ENCODE measurements around the gene TMUB1. TPM values are rescaled to one million over a fixed set of nuclear protein-coding genes. Genes with fewer than 3 reads are reported as not detected.

Gene TMUB1
- total RNA-seq, 1 experiment from 2014 or later, result 45.4 TPM

DNA sequence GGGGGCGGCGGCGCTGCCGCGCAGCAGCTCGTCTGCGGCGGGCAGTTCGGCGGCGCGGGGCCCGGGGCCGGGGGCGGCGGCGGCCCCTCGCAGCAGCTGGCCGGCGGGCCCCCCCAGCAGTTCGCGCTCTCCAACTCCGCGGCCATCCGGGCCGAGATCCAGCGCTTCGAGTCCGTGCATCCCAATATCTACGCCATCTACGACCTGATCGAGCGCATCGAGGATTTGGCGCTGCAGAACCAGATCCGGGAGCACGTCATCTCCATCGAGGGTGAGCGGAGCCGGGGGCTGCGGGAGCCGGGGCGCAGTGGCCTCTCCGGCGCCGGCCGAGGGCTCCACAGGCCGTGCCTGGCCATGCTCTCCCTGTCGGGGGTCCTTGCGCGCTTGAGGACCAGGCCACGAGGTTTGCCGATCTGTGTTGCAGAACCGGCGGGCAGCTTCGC lies 3.5 kb upstream of the TMUB1 start:
- no peak for DNase-seq
- no peak overlapping the region for H3K23ac ChIP-seq (ENCODE audit: insufficient read length, low read depth, low read length)
- peak overlapping the region; percentile 29 for H3K9ac ChIP-seq (ENCODE audit: extremely low read depth, insufficient read length, low read length)
- no peak overlapping the region for H4K5ac ChIP-seq (ENCODE audit: insufficient read length, low read depth, low read length)
- no peak overlapping the region for H2BK15ac ChIP-seq (ENCODE audit: low read depth, low read length)
- H3K27me3 ChIP-seq (ENCODE audit: insufficient read depth, low read length), result no peaks in the 10 kb centered on the region; the same call in 1 of the 2 replicates
- peak overlapping the region in 1 of 3 experiments; percentile 90; a peak in 1 of 7 replicates for H3K27ac Mint-ChIP-seq
- no peak overlapping the region for H3K27ac ChIP-seq (ENCODE audit: insufficient read length, low read depth, low read length)
- H2BK12ac ChIP-seq (ENCODE audit: insufficient read length, low read depth, low read length), result no peak overlapping the region
- H2BK120ac ChIP-seq (ENCODE audit: low read depth, low read length, poor library complexity, severe bottlenecking), result no peak overlapping the region
- peak overlapping the region; percentile 84 to 93 for H3K4me3 Mint-ChIP-seq
- no peak overlapping the region for H3T11ph ChIP-seq (ENCODE audit: low read length)
- no peak overlapping the region for H2AK5ac ChIP-seq (ENCODE audit: insufficient read length, low read length)
- peak overlapping the region; percentile 47 for H3K4me2 ChIP-seq (ENCODE audit: insufficient read depth, insufficient read length, low read length)
- peaks cover 20% of the 10 kb centered on the region for H3K23me2 ChIP-seq (ENCODE audit: insufficient read length, low read depth, low read length, poor library complexity, severe bottlenecking)
- no peak overlapping the region for H3K56ac ChIP-seq (ENCODE audit: insufficient read length, low read depth, low read length)
- H4K20me1 ChIP-seq (ENCODE audit: control insufficient read depth, insufficient read depth, insufficient read length), result no peaks in the 10 kb centered on the region
- H3K18ac ChIP-seq (ENCODE audit: insufficient read length, low read depth, low read length), result no peak overlapping the region
- no peak overlapping the region for H2BK5ac ChIP-seq (ENCODE audit: insufficient read length, low read length)
- H2AFZ ChIP-seq (ENCODE audit: low read length), result no peak overlapping the region
- H3K9me3 Mint-ChIP-seq, result no peaks in the 10 kb centered on the region; a peak in 1 of 5 replicates
- H4K91ac ChIP-seq (ENCODE audit: insufficient read length, low read depth, low read length), result no peak overlapping the region
- peaks cover 4% of the 10 kb centered on the region for H3K79me1 ChIP-seq (ENCODE audit: insufficient read depth, low read depth, low read length, poor library complexity, severe bottlenecking)
- H3K4me1 ChIP-seq (ENCODE audit: insufficient read depth, low read length), result peaks cover 2% of the 10 kb centered on the region; the same call in 1 of the 2 replicates
- peak overlapping the region; percentile 78 for H3K14ac ChIP-seq (ENCODE audit: insufficient read depth, low read length)
- peaks cover 15% of the 10 kb centered on the region for H3K27me3 Mint-ChIP-seq (ENCODE audit: low read depth)
- H3K36me3 Mint-ChIP-seq (ENCODE audit: insufficient read depth in 1 of 3, low read depth in 3 of 3), result peaks cover 0 to 18% (median 3%) of the 10 kb centered on the region in 3 experiments; a peak in 4 of 7 replicates
- H3K9me3 ChIP-seq (ENCODE audit: control insufficient read depth, low read depth, low read length), result no peaks in the 10 kb centered on the region
- peaks cover 4% of the 10 kb centered on the region; the same call in 1 of the 2 replicates for H3K79me2 ChIP-seq (ENCODE audit: insufficient read depth, low read length)
- TF ChIP-seq, protein P1, sequence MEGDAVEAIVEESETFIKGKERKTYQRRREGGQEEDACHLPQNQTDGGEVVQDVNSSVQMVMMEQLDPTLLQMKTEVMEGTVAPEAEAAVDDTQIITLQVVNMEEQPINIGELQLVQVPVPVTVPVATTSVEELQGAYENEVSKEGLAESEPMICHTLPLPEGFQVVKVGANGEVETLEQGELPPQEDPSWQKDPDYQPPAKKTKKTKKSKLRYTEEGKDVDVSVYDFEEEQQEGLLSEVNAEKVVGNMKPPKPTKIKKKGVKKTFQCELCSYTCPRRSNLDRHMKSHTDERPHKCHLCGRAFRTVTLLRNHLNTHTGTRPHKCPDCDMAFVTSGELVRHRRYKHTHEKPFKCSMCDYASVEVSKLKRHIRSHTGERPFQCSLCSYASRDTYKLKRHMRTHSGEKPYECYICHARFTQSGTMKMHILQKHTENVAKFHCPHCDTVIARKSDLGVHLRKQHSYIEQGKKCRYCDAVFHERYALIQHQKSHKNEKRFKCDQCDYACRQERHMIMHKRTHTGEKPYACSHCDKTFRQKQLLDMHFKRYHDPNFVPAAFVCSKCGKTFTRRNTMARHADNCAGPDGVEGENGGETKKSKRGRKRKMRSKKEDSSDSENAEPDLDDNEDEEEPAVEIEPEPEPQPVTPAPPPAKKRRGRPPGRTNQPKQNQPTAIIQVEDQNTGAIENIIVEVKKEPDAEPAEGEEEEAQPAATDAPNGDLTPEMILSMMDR (conservative IDR thresholded peaks at IDR 0.05), result no peak
- no CpG with 5 or more reads among the region's 56 CpGs for WGBS (ENCODE audit: extremely low coverage, insufficient read length, low lambda C conversion rate)
- no peak overlapping the region for H3K4ac ChIP-seq (ENCODE audit: low read depth, low read length)
- H2BK20ac ChIP-seq (ENCODE audit: low read depth, low read length, poor library complexity, severe bottlenecking), result no peak overlapping the region
- no peak overlapping the region for H4K8ac ChIP-seq (replicated peaks; ENCODE audit: insufficient read length, low read depth, low read length)
- peaks cover 44 to 49% of the 10 kb centered on the region in 2 experiments for H3K4me1 Mint-ChIP-seq

Data from H9 (cell line).